Right ventricle myocardium superior (tissue), 1 donor: ENCODE measurements around the gene NDUFA8. TPM values are rescaled to one million over a fixed set of nuclear protein-coding genes. Genes with fewer than 3 reads are reported as not detected.
"Not testable (repeated sequence)": the region's sequence is repeated elsewhere in the genome, so short reads cannot be mapped to it uniquely, and the experiment has no call there.

ENCODE experiments used
- ATAC-seq: fragments of 200-7000 bp; cut with Tn5 transposase; one replicate; pipeline ENCODE4 v1.9.1; 2020; ENCODE audit warnings: mild to moderate bottlenecking; ENCODE audit not compliant: poor library complexity
- DNase-seq: peaks from one replicate; pipeline ENCODE4 v3.0.0-alpha.2; 2020
- intact Hi-C: fragments of 100-400 bp; cut with DNase I; formaldehyde crosslinking; loops from one replicate; pipeline ENCODE4 v1.11.2; 2022
- total RNA-seq: library from RNA; stranded (reverse); fragmentation: NEBNext Ultra II Directional; extraction: Animal tissue kit (Norgen Biotek cat#: 25700); gene quantifications from one replicate; pipeline ENCODE4 v1.2.1, GENCODE V29; 2021
- donor health status: DM: no; HTN: yes; CAD: no; lungs with severe emphysema.

The NDUFA8 gene
- total RNA-seq, 1 donor from 2014 or later, result 294 TPM

GRCh38 chr9:122126331-122127261 lies 33.0 kb downstream of the NDUFA8 start:
- DNase-seq (no peak), ATAC-seq (no peak)
- intact Hi-C loops, result loop anchor here (10.0 kb wide), 1 partner anchor 688 kb away; no protein-coding TSS in a partner anchor

- ATAC-seq, result peak; percentile 34
- intact Hi-C loops, result loop anchor here (1.0 to 10.0 kb wide), 2 partner anchors 225 to 689 kb away; no protein-coding TSS in a partner anchor
- DNase-seq, result no peak
Observed at GRCh38 chr9:122125509-122126330, 33.9 kb downstream of the NDUFA8 start.

- peak; percentile 87 for ATAC-seq
- DNase-seq, result peak; percentile 86
- intact Hi-C loops, result loop anchor here (1.0 to 10.0 kb wide), 2 partner anchors 225 to 690 kb away; no protein-coding TSS in a partner anchor
Observed at GRCh38 chr9:122125158-122125508, 34.4 kb downstream of the NDUFA8 start.

- ATAC-seq (no peak), DNase-seq (no peak)
- intact Hi-C loops, result loop anchor here (10.0 kb wide), 1 partner anchor 690 kb away; no protein-coding TSS in a partner anchor
Observed at GRCh38 chr9:122124528-122124927, 35.1 kb downstream of the NDUFA8 start.

GRCh38 chr9:122124048-122124447 lies 35.5 kb downstream of the NDUFA8 start:
- DNase-seq, result no peak
- intact Hi-C loops, result loop anchor here (10.0 kb wide), 1 partner anchor 691 kb away; no protein-coding TSS in a partner anchor
- no peak for ATAC-seq

DNA sequence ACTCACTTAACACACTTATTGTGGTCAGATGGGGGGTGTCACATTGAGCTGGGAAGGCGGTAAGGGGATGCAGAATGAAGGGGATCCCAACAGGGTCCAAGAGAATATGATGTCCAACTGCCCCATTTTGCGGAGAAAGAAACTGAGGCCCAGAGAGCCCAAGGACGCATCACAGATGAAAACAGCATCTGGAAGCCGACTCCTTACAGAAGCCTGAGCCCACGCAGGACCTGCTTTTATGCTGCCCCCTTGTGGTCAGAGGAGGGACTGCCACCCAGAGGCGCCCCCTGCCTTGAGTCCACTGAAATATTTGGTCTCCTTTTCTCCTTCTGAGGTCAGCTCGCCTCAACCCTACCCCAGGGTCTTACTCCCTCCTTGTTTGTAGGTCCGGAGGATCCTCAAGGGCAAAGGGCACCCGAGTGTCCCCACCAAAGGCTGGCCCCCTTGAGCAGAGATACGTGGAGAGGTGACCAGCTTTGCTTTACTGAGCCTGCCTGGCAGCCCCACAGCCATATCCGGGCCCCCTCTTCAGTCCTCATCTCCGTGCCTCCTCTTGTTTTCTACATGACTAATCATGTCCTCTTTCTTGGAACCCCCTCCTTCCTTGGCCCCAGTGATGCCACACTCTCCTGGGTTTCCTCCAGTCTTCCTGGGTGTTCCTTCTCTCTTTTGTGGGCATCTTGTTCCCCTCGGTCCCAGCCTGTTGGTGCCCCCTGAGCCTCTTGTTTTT lies 36.5 kb downstream of the NDUFA8 start:
- DNase-seq, result peak; percentile 80
- peak; percentile 50 for ATAC-seq
- intact Hi-C loops, result loop anchor here (10.0 kb wide), 1 partner anchor 692 kb away; no protein-coding TSS in a partner anchor

DNA sequence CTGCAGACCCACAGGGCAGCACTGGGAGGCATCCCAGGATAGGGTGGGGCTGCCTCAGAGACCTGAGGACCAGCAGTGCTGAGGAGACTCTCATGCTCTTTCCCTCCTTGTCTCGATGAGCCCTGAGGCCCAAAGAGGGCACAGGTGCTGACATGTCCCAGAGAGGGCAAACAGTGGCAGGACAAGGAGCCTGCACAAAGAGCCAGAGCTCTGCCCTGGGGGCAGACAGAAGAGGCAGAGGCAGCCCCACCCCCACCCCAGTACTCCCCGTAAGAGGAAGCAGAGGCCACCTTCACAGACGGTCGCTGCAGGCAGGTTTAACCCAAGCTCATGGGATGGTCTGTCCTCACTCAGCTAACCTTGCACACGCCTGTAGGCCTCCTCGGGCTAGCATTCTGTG lies 37.1 kb downstream of the NDUFA8 start:
- DNase-seq (no peak), ATAC-seq (no peak)
- intact Hi-C loops, result loop anchor here (10.0 kb wide), 1 partner anchor 692 kb away; no protein-coding TSS in a partner anchor

- DNase-seq (no peak), ATAC-seq (no peak)
- intact Hi-C loops, result loop anchor here (10.0 kb wide), 1 partner anchor 693 kb away; no protein-coding TSS in a partner anchor
Observed at GRCh38 chr9:122121931-122122330, 37.6 kb downstream of the NDUFA8 start.

GRCh38 chr9:122121391-122121790 lies 38.2 kb downstream of the NDUFA8 start:
- intact Hi-C loops, result loop anchor here (10.0 kb wide), 1 partner anchor 693 kb away; no protein-coding TSS in a partner anchor
- ATAC-seq (no peak), DNase-seq (no peak)

GRCh38 chr9:122120316-122121071 lies 39.1 kb downstream of the NDUFA8 start:
- ATAC-seq, result no peak
- intact Hi-C loops, result loop anchor here (10.0 kb wide), 1 partner anchor 694 kb away; no protein-coding TSS in a partner anchor
- no peak for DNase-seq

- DNase-seq, result no peak
- intact Hi-C loops, result loop anchor here (10.0 kb wide), 1 partner anchor 695 kb away; no protein-coding TSS in a partner anchor
- no peak for ATAC-seq
Observed at GRCh38 chr9:122119721-122120120, 39.9 kb downstream of the NDUFA8 start.

DNA sequence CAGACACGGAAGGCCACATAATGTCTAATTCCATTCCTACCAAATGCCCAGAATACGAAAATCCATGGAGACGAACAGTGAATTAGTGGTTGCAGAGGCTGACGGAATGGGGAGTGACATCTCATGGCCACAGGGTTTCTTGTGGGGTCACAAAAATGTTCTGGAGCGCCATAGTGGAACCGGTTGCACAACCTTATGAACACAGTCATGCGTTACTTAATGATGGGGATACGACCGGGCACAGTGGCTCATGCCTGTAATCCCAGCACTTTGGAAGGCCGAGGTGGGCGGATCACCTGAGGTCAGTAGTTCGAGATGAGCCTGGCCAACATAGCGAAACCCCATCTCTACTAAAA lies 40.4 kb downstream of the NDUFA8 start:
- no peak for ATAC-seq
- DNase-seq, result no peak
- intact Hi-C loops, result no loop called here

DNA sequence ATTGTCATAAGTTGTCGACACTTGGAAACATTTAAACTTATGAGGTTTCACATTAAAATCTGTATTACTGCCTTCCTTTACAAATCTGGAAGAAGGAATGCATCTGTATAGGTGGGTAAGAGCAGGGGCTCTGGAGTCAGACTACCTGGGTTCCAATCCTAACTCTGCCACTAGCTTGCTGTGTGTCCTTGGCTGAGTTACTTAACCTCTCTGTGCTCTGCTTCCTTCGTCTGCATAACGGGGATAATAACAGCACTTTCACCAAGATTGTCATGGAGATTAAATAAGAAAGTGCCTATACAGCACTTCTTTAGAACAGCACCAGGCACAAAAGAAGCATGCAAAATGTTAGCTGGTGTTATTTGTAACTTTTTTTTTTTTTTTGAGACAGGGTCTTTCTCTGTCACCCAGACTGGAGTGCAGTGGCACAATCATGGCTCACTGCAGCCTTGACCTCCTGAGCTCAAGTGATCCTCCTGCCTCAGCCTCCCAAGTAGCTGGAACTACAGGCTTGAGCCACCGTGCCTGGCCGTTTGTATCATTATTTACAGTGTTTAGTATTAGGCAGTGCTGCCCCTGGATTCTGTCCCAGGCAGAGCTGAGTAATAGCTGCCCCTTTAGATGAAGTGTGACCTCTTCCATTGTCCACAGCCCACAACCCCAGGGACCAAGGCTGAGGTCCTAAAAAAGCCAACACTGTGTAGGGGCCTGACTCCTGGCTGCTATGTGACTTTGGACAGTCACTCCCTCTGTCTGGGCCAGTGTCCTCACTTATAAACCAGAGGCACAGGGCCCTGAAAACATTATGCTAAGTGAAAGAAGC lies 41.0 kb downstream of the NDUFA8 start:
- intact Hi-C loops, result no loop called here
- DNase-seq (no peak), ATAC-seq (no peak)

GRCh38 chr9:122117241-122117640 lies 42.3 kb downstream of the NDUFA8 start:
- intact Hi-C loops, DNase-seq, ATAC-seq: not testable (repeated sequence)

DNA sequence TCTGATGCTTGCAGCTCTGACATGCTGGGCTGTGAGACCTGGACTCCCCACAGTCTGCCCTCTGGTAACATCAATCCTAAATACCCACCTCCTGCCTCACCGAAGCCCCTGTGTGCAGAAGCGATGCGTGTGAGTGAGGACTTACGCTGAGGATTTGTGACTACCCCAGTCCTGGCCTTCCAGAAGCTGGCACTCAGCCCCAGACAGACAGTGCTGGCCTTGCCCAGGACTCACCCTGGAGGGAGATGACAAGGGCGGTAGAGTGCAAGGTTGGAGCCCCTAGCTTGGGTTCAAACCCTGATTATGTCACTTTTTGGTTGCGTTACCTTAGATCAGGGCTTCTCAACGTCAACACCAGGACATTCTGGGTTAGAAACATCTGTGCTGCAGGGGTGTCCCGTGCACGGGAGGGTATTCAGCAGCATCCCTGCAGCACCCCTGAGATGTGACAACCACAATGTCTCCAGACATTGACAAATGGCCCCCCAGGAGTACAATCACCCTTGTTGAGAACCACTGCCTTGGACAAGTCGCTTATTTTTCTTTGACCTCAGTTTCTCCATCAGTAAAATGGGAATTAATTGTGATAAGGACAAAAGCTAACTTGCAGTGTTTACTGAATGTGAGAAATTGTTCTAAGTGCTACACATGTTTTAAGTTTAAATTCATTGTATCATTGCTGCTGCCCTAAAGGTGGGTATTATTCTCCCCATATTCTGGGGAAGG lies 43.0 kb downstream of the NDUFA8 start:
- intact Hi-C loops, result no loop called here

GRCh38 chr9:122116040-122116439 lies 43.5 kb downstream of the NDUFA8 start:
- ATAC-seq (no peak), DNase-seq (no peak)
- intact Hi-C loops, result no loop called here

More for the DNA sequence above, 43.0 kb downstream of the NDUFA8 start:
- ATAC-seq, result no peak
- no peak for DNase-seq
